ENCODE results near the gene MICALL1.

Gene MICALL1

DNA sequence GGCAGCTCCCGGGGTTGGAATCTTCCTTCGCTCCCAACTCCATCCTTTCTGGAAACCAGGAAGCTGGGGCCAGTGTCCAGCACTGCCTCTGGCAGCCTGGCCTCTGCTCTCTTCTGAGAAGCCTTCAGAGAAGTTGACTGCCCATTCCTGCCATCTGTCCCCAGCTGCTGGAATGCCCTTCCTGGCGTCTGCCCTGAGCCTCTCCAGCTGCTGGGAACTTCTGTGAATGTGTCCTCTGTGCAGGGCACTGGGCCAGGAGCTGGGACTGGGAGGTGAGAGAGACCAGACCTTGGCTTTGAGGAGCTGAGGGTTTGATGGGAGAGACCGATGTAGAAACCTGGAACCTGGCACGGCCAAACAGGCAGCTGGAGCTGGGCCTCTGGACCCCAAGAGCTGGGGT lies 84.2 kb downstream of the MICALL1 start:
- no peak for DNase-seq (ENCODE audit: low read depth in 1 of 2, low spot score in 1 of 2)
- in situ Hi-C loops (cut with HindIII; ENCODE audit: low pct_unique_long_range_greater_than_20kb, low sequenced_read_pairs): no loop called here
- no peak for TF ChIP-seq JUND (IDR thresholded peaks at IDR 0.05; ENCODE audit: low read depth)

- TF ChIP-seq JUND (IDR thresholded peaks at IDR 0.05; ENCODE audit: low read depth): no peak
- in situ Hi-C loops (cut with HindIII; ENCODE audit: low pct_unique_long_range_greater_than_20kb, low sequenced_read_pairs): no loop called here
- no peak for DNase-seq (ENCODE audit: low read depth in 1 of 2, low spot score in 1 of 2)
These were observed 84.8 kb downstream of the MICALL1 start for GRCh38 chr22:37990862-37991261.

GRCh38 chr22:37991731-37992442 lies 85.8 kb downstream of the MICALL1 start:
- DNase-seq (ENCODE audit: low read depth in 1 of 2, low spot score in 1 of 2): no peak
- in situ Hi-C loops (cut with HindIII; ENCODE audit: low pct_unique_long_range_greater_than_20kb, low sequenced_read_pairs): no loop called here
- no peak for TF ChIP-seq JUND (IDR thresholded peaks at IDR 0.05; ENCODE audit: low read depth)
